WTC11 (cell line): ENCODE measurements around the gene CAV1. TPM values are rescaled to one million over a fixed set of nuclear protein-coding genes. Genes with fewer than 3 reads are reported as not detected.

Source experiments
- ATAC-seq: fragments of 200-7000 bp; cut with Tn5 transposase; 2 replicates; pipeline ENCODE4 v1.10.0; 2021; ENCODE audit warnings: mild to moderate bottlenecking, moderate library complexity
- CTCF ChIA-PET: fragments of 300-600 bp; sonication (Branson Sonifier 250); formaldehyde crosslinking; loops from one replicate; lab custom pipeline; 2021; ENCODE audit warnings: antibody characterized with exemption; lab: Charles Lee
- POLR2A ChIA-PET: fragments of 350-600 bp; sonication (Branson Sonifier 250); formaldehyde crosslinking; loops from one replicate; lab custom pipeline; 2021; ENCODE audit warnings: antibody characterized with exemption; lab: Charles Lee
- DNase-seq: peaks from one replicate; pipeline ENCODE4 v3.0.0; 2021; ENCODE audit warnings: low spot score
- H3K27ac Mint-ChIP-seq: 2 replicates; pipeline ENCODE4 v1.8.0; 2021; ENCODE audit warnings: mixed read lengths
- H3K27me3 Mint-ChIP-seq: 2 replicates; pipeline ENCODE4 v1.8.0; 2021; ENCODE audit warnings: low read depth, mild to moderate bottlenecking, moderate library complexity, mixed read lengths
- H3K36me3 Mint-ChIP-seq: 2 replicates; pipeline ENCODE4 v1.8.0; 2021; ENCODE audit warnings: mixed read lengths
- H3K4me1 Mint-ChIP-seq: 2 replicates; pipeline ENCODE4 v1.8.0; 2022; ENCODE audit warnings: mixed read lengths
- H3K4me3 Mint-ChIP-seq: 2 replicates; pipeline ENCODE4 v1.8.0; 2021; ENCODE audit warnings: mild to moderate bottlenecking, moderate library complexity, mixed read lengths
- H3K9me3 Mint-ChIP-seq: 2 replicates; pipeline ENCODE4 v1.8.0; 2021; ENCODE audit warnings: mixed read lengths
- CREB1 ChIP-seq: sonication (generic); formaldehyde crosslinking; IDR thresholded peaks from 2 replicates; pipeline ENCODE4 v1.8.0; 2023; ENCODE audit warnings: mild to moderate bottlenecking, missing genetic modification reagents
- ETV6 ChIP-seq: sonication (generic); formaldehyde crosslinking; IDR thresholded peaks from 2 replicates; pipeline ENCODE4 v1.8.1; 2022; ENCODE audit warnings: mild to moderate bottlenecking, missing genetic modification reagents
- HMGA2 ChIP-seq: fragments of 250-450 bp; sonication (Bioruptor Pico); IDR thresholded peaks from 2 replicates; pipeline ENCODE4 v1.4.0; 2021; ENCODE audit warnings: mild to moderate bottlenecking, moderate library complexity
- JAZF1 ChIP-seq: fragments of 250-450 bp; sonication (Bioruptor Pico); IDR thresholded peaks from 2 replicates; pipeline ENCODE4 v1.9.0; 2021; ENCODE audit warnings: moderate library complexity, mild to moderate bottlenecking, inconsistent platforms
- KAT7 ChIP-seq: sonication (generic); formaldehyde crosslinking; IDR thresholded peaks from 2 replicates; pipeline ENCODE4 v1.8.1; 2023; ENCODE audit warnings: missing genetic modification reagents, mild to moderate bottlenecking, borderline replicate concordance
- SMAD3 ChIP-seq: sonication (generic); formaldehyde crosslinking; IDR thresholded peaks from 2 replicates; pipeline ENCODE4 v1.8.0; 2022; ENCODE audit warnings: missing genetic modification reagents, mild to moderate bottlenecking, borderline replicate concordance
- ZNF121 ChIP-seq: sonication (generic); formaldehyde crosslinking; IDR thresholded peaks from 2 replicates; pipeline ENCODE4 v1.8.0; 2023; ENCODE audit warnings: missing genetic modification reagents
- ZNF281 ChIP-seq: sonication (generic); formaldehyde crosslinking; IDR thresholded peaks from 2 replicates; pipeline ENCODE4 v1.8.0; 2023; ENCODE audit warnings: mild to moderate bottlenecking, missing genetic modification reagents
- total RNA-seq: library from RNA; stranded (reverse); gene quantifications from 3 replicates; pipeline ENCODE4 v1.2.3, GENCODE V29; 2021
- TF ChIP-seq, protein P1 (sequence below): sonication (generic); formaldehyde crosslinking; conservative IDR thresholded peaks from 2 replicates; pipeline ENCODE4 v1.8.1; 2022; ENCODE audit warnings: mild to moderate bottlenecking, missing genetic modification reagents
- TF ChIP-seq, protein P2 (sequence below): sonication (generic); formaldehyde crosslinking; IDR thresholded peaks from 2 replicates; pipeline ENCODE4 v1.8.1; 2023; ENCODE audit warnings: mild to moderate bottlenecking, missing genetic modification reagents, moderate library complexity
- TF ChIP-seq, protein P3 (sequence below): fragments of 200-600 bp; IDR thresholded peaks from 2 replicates; pipeline ENCODE4 v1.8.0; 2022; ENCODE audit warnings: antibody characterized with exemption
- TF ChIP-seq, protein P4 (sequence below): fragments of 250-450 bp; sonication (Bioruptor Pico); IDR thresholded peaks from 2 replicates; pipeline ENCODE4 v1.9.0; 2021; ENCODE audit warnings: mild to moderate bottlenecking, borderline replicate concordance
- TF ChIP-seq, protein P5 (sequence below): sonication (generic); formaldehyde crosslinking; IDR thresholded peaks from 2 replicates; pipeline ENCODE4 v1.8.1; 2022; ENCODE audit warnings: low read depth, mild to moderate bottlenecking, moderate library complexity, missing genetic modification reagents, borderline replicate concordance
- TF ChIP-seq, protein P6 (sequence below): sonication (generic); formaldehyde crosslinking; IDR thresholded peaks from 2 replicates; pipeline ENCODE4 v1.8.1; 2023; ENCODE audit warnings: mild to moderate bottlenecking, missing genetic modification reagents, borderline replicate concordance
- TF ChIP-seq, protein P7 (sequence below): sonication (generic); formaldehyde crosslinking; IDR thresholded peaks from 2 replicates; pipeline ENCODE4 v1.8.0; 2022; ENCODE audit warnings: mild to moderate bottlenecking, missing genetic modification reagents

The CAV1 gene
- total RNA-seq, 1 experiment from 2014 or later: 19.7 TPM

- TF ChIP-seq, protein P1, sequence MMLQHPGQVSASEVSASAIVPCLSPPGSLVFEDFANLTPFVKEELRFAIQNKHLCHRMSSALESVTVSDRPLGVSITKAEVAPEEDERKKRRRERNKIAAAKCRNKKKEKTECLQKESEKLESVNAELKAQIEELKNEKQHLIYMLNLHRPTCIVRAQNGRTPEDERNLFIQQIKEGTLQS: no peak
- TF ChIP-seq, protein P2, sequence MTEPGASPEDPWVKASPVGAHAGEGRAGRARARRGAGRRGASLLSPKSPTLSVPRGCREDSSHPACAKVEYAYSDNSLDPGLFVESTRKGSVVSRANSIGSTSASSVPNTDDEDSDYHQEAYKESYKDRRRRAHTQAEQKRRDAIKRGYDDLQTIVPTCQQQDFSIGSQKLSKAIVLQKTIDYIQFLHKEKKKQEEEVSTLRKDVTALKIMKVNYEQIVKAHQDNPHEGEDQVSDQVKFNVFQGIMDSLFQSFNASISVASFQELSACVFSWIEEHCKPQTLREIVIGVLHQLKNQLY (CRISPR knock-in tag): no peak
- TF ChIP-seq HMGA2 (CRISPR knock-in tag) (no peak), ZNF281 (CRISPR knock-in tag) (no peak), KAT7 (no peak), SMAD3 (no peak), ETV6 (CRISPR knock-in tag) (no peak)
- TF ChIP-seq, protein P3, sequence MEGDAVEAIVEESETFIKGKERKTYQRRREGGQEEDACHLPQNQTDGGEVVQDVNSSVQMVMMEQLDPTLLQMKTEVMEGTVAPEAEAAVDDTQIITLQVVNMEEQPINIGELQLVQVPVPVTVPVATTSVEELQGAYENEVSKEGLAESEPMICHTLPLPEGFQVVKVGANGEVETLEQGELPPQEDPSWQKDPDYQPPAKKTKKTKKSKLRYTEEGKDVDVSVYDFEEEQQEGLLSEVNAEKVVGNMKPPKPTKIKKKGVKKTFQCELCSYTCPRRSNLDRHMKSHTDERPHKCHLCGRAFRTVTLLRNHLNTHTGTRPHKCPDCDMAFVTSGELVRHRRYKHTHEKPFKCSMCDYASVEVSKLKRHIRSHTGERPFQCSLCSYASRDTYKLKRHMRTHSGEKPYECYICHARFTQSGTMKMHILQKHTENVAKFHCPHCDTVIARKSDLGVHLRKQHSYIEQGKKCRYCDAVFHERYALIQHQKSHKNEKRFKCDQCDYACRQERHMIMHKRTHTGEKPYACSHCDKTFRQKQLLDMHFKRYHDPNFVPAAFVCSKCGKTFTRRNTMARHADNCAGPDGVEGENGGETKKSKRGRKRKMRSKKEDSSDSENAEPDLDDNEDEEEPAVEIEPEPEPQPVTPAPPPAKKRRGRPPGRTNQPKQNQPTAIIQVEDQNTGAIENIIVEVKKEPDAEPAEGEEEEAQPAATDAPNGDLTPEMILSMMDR: no peak
- TF ChIP-seq, protein P4, sequence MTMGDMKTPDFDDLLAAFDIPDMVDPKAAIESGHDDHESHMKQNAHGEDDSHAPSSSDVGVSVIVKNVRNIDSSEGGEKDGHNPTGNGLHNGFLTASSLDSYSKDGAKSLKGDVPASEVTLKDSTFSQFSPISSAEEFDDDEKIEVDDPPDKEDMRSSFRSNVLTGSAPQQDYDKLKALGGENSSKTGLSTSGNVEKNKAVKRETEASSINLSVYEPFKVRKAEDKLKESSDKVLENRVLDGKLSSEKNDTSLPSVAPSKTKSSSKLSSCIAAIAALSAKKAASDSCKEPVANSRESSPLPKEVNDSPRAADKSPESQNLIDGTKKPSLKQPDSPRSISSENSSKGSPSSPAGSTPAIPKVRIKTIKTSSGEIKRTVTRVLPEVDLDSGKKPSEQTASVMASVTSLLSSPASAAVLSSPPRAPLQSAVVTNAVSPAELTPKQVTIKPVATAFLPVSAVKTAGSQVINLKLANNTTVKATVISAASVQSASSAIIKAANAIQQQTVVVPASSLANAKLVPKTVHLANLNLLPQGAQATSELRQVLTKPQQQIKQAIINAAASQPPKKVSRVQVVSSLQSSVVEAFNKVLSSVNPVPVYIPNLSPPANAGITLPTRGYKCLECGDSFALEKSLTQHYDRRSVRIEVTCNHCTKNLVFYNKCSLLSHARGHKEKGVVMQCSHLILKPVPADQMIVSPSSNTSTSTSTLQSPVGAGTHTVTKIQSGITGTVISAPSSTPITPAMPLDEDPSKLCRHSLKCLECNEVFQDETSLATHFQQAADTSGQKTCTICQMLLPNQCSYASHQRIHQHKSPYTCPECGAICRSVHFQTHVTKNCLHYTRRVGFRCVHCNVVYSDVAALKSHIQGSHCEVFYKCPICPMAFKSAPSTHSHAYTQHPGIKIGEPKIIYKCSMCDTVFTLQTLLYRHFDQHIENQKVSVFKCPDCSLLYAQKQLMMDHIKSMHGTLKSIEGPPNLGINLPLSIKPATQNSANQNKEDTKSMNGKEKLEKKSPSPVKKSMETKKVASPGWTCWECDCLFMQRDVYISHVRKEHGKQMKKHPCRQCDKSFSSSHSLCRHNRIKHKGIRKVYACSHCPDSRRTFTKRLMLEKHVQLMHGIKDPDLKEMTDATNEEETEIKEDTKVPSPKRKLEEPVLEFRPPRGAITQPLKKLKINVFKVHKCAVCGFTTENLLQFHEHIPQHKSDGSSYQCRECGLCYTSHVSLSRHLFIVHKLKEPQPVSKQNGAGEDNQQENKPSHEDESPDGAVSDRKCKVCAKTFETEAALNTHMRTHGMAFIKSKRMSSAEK (CRISPR knock-in tag): no peak
- TF ChIP-seq, protein P5, sequence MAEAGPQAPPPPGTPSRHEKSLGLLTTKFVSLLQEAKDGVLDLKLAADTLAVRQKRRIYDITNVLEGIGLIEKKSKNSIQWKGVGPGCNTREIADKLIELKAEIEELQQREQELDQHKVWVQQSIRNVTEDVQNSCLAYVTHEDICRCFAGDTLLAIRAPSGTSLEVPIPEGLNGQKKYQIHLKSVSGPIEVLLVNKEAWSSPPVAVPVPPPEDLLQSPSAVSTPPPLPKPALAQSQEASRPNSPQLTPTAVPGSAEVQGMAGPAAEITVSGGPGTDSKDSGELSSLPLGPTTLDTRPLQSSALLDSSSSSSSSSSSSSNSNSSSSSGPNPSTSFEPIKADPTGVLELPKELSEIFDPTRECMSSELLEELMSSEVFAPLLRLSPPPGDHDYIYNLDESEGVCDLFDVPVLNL (CRISPR knock-in tag): no peak
These were observed 22.1 kb downstream of the CAV1 start (continued) for GRCh38 chr7:116546916-116547315.

DNA sequence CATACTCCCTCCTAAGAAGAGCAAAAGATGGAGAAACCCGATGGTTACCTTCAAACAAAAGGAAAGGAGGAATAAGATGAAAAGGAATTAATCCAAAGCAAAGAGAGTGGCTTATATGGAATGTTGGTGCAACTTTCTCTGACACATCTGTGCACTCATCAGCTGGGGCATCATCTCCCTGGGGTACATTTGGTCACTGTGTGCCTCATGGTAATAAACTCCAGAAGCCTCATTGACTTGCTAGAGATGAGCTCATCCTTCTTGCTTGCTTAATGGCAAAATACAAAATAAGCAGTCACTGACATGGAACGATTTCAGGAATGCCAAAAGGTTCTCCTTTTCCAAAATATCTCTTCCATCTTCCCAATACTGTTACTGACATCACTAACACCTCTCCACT lies 22.5 kb downstream of the CAV1 start:
- DNase-seq: no peak
- no peak for TF ChIP-seq ZNF121 (CRISPR knock-in tag)
- TF ChIP-seq CREB1 (CRISPR knock-in tag): no peak
- no peak for TF ChIP-seq JAZF1 (CRISPR knock-in tag)
- TF ChIP-seq, protein P6, sequence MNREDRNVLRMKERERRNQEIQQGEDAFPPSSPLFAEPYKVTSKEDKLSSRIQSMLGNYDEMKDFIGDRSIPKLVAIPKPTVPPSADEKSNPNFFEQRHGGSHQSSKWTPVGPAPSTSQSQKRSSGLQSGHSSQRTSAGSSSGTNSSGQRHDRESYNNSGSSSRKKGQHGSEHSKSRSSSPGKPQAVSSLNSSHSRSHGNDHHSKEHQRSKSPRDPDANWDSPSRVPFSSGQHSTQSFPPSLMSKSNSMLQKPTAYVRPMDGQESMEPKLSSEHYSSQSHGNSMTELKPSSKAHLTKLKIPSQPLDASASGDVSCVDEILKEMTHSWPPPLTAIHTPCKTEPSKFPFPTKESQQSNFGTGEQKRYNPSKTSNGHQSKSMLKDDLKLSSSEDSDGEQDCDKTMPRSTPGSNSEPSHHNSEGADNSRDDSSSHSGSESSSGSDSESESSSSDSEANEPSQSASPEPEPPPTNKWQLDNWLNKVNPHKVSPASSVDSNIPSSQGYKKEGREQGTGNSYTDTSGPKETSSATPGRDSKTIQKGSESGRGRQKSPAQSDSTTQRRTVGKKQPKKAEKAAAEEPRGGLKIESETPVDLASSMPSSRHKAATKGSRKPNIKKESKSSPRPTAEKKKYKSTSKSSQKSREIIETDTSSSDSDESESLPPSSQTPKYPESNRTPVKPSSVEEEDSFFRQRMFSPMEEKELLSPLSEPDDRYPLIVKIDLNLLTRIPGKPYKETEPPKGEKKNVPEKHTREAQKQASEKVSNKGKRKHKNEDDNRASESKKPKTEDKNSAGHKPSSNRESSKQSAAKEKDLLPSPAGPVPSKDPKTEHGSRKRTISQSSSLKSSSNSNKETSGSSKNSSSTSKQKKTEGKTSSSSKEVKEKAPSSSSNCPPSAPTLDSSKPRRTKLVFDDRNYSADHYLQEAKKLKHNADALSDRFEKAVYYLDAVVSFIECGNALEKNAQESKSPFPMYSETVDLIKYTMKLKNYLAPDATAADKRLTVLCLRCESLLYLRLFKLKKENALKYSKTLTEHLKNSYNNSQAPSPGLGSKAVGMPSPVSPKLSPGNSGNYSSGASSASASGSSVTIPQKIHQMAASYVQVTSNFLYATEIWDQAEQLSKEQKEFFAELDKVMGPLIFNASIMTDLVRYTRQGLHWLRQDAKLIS: no peak
- TF ChIP-seq, protein P7, sequence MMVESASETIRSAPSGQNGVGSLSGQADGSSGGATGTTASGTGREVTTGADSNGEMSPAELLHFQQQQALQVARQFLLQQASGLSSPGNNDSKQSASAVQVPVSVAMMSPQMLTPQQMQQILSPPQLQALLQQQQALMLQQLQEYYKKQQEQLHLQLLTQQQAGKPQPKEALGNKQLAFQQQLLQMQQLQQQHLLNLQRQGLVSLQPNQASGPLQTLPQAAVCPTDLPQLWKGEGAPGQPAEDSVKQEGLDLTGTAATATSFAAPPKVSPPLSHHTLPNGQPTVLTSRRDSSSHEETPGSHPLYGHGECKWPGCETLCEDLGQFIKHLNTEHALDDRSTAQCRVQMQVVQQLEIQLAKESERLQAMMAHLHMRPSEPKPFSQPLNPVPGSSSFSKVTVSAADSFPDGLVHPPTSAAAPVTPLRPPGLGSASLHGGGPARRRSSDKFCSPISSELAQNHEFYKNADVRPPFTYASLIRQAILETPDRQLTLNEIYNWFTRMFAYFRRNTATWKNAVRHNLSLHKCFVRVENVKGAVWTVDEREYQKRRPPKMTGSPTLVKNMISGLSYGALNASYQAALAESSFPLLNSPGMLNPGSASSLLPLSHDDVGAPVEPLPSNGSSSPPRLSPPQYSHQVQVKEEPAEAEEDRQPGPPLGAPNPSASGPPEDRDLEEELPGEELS: no peak

More for the DNA sequence above, 22.5 kb downstream of the CAV1 start:
- H3K27ac Mint-ChIP-seq: no peak overlapping the region
- no peak for ATAC-seq
- ChIA-PET POLR2A (no interaction called here), CTCF (interaction anchor here (2.2 kb wide), 1 partner anchor 21 kb away, joined by 6 read pairs; no protein-coding TSS in a partner anchor)
- H3K27me3 Mint-ChIP-seq: no peaks in the 10 kb centered on the region
- no peaks in the 10 kb centered on the region for H3K4me1 Mint-ChIP-seq
- no peaks in the 10 kb centered on the region for H3K36me3 Mint-ChIP-seq
- no peak overlapping the region for H3K4me3 Mint-ChIP-seq
- no peaks in the 10 kb centered on the region for H3K9me3 Mint-ChIP-seq
